K562 (cell line): Measurements from ENCODE around the gene ZSWIM3. TPM values are rescaled to one million over a fixed set of nuclear protein-coding genes. Genes with fewer than 3 reads are reported as not detected.
A peak's percentile ranks its signal among the peaks of the same experiment; 100 is the strongest.

Source experiments
- ATAC-seq: fragments of 200-7000 bp; cut with Tn5 transposase; 3 replicates; pipeline ENCODE4 v1.9.1; 2020; ENCODE audit warnings: moderate library complexity
- BruUV-seq: library from RNA; stranded (reverse); fragments of 400-500 nt; replicated peaks from 2 replicates; lab custom pipeline; 2021; lab: Mats Ljungman, UMichigan
- CTCF ChIA-PET: fragments of 300-600 bp; formaldehyde crosslinking; extraction: SDS; loops from one replicate; lab custom pipeline; 2021; ENCODE audit warnings: low intra/inter-chr PET ratio; lab: Yijun Ruan, JAX
- POLR2A ChIA-PET: fragments of 300-600, 350-650 bp; sonication (Branson Sonifier 250); formaldehyde crosslinking; extraction: SDS; loops from one replicate; lab custom pipeline; 2021; ENCODE audit warnings: antibody characterized with exemption, inconsistent platforms; lab: Yijun Ruan, JAX
- DNase-seq, 4 experiments: peaks; one replicate each; pipeline versions ENCODE4 v3.0.0 to v3.0.0-alpha.2; 2011 to 2018; ENCODE audit warnings: low spot score in 3 of 4, mixed read lengths in 3 of 4; ENCODE audit errors: extremely low read depth in 1 of 4
- FAIRE-seq: peaks from 2 replicates; lab custom pipeline; 2011; peaks lifted over from hg19 to GRCh38; lab: Jason Lieb, UNC
- H2AFZ ChIP-seq: 2 replicates; pipeline ENCODE4 v1.6.0; 2011; ENCODE audit warnings: low read depth, low read length, control low read depth, inconsistent platforms
- H3K27ac ChIP-seq: fragments of 200-600 bp; 3 replicates; pipeline ENCODE4 v1.8.0; 2011; ENCODE audit warnings: low read depth, mild to moderate bottlenecking, control low read depth, inconsistent platforms, low read length, moderate library complexity, mixed read lengths; ENCODE audit errors: extremely low read depth
- H3K27me3 ChIP-seq, 2 experiments: fragments of 300-600 bp in 1 of 2; 2 replicates in 1 of 2; 3 replicates in 1 of 2; pipeline versions ENCODE4 v1.6.0 to v1.8.0; 2011; ENCODE audit warnings: inconsistent platforms in 2 of 2, low read length in 2 of 2, mild to moderate bottlenecking in 1 of 2, mixed read lengths in 1 of 2, moderate library complexity in 1 of 2; ENCODE audit not compliant: control insufficient read depth in 2 of 2, insufficient read depth in 2 of 2
- H3K36me3 ChIP-seq: fragments of 300-600 bp; 3 replicates; pipeline ENCODE4 v1.8.0; 2011; ENCODE audit warnings: mild to moderate bottlenecking, low read length, inconsistent platforms; ENCODE audit not compliant: control insufficient read depth, insufficient read depth
- H3K4me1 ChIP-seq, 2 experiments: fragments of 200-600 bp in 1 of 2; replicated peaks in 1 of 2; 2 replicates in 1 of 2; 3 replicates in 1 of 2; pipeline versions ENCODE4 v1.5.1 to v1.8.0; 2011; ENCODE audit warnings: inconsistent platforms in 2 of 2, low read length in 2 of 2, mild to moderate bottlenecking in 1 of 2, mixed read lengths in 1 of 2, moderate library complexity in 1 of 2; ENCODE audit not compliant: control insufficient read depth in 2 of 2, insufficient read depth in 2 of 2
- H3K4me2 ChIP-seq: 2 replicates; pipeline ENCODE4 v1.6.1; 2011; ENCODE audit warnings: low read length, control low read depth, inconsistent platforms, mixed read lengths; ENCODE audit not compliant: insufficient read depth
- H3K4me3 ChIP-seq: fragments of 200-600 bp; sonication (generic), shearing (Covaris generic); 2 replicates; pipeline ENCODE4 v1.5.1; 2016; ENCODE audit warnings: control low read depth, inconsistent platforms
- H3K79me2 ChIP-seq: fragments of 200-600 bp; 3 replicates; pipeline ENCODE4 v1.8.0; 2011; ENCODE audit warnings: low read length, inconsistent platforms; ENCODE audit not compliant: control insufficient read depth, insufficient read depth
- H3K9ac ChIP-seq, 2 experiments: 2 replicates each; pipeline versions ENCODE4 v1.6.0 to v1.6.1; 2011; ENCODE audit warnings: low read depth in 2 of 2, low read length in 2 of 2, control low read depth in 1 of 2, inconsistent platforms in 1 of 2, mild to moderate bottlenecking in 1 of 2, mixed read lengths in 1 of 2; ENCODE audit not compliant: insufficient read depth in 1 of 2
- H3K9me1 ChIP-seq: one replicate; pipeline ENCODE4 v1.6.0; 2011; ENCODE audit warnings: inconsistent platforms, mild to moderate bottlenecking, low read length, moderate library complexity; ENCODE audit not compliant: control insufficient read depth, insufficient read depth
- H3K9me3 ChIP-seq: replicated peaks from 2 replicates; pipeline ENCODE4 v1.5.1; 2011; ENCODE audit warnings: low read depth, low read length, inconsistent platforms; ENCODE audit not compliant: control insufficient read depth, insufficient read depth
- H4K20me1 ChIP-seq: replicated peaks from 2 replicates; pipeline ENCODE4 v1.6.1; 2011; ENCODE audit warnings: low read length, inconsistent platforms, mixed read lengths; ENCODE audit not compliant: control insufficient read depth, insufficient read depth
- ADNP ChIP-seq: fragments of 200-800 bp; sonication (Bioruptor generic); IDR thresholded peaks from 2 replicates; pipeline ENCODE4 v1.6.1; 2016; ENCODE audit warnings: missing genetic modification characterization, missing compliant biosample characterization
- BCOR ChIP-seq: fragments of 450-650 bp; IDR thresholded peaks from 2 replicates; pipeline ENCODE4 v1.6.1; 2016
- GABPB2 ChIP-seq: fragments of 250-450 bp; sonication (Bioruptor Pico); conservative IDR thresholded peaks from 2 replicates; pipeline ENCODE4 v1.5.1; 2021; ENCODE audit warnings: mild to moderate bottlenecking
- GATAD2B ChIP-seq: fragments of 450-650 bp; IDR thresholded peaks from 2 replicates; pipeline ENCODE4 v1.6.1; 2017; ENCODE audit warnings: mild to moderate bottlenecking, borderline replicate concordance
- HDAC8 ChIP-seq: fragments of 450-650 bp; IDR thresholded peaks from 2 replicates; pipeline ENCODE4 v1.6.1; 2016; ENCODE audit warnings: mild to moderate bottlenecking, missing genetic modification characterization, moderate library complexity, missing compliant biosample characterization
- MYC ChIP-seq, 2 experiments: fragments of 250-450 bp in 1 of 2; sonication (Bioruptor Pico) in 1 of 2; IDR thresholded peaks; 2 replicates each; pipeline versions ENCODE4 v1.5.1 to v1.6.1; 2012 to 2021; ENCODE audit warnings: low read depth in 2 of 2, borderline replicate concordance in 1 of 2, improper control_type of control experiment in 1 of 2, low read length in 1 of 2, mild to moderate bottlenecking in 1 of 2, moderate library complexity in 1 of 2
- RBM25 ChIP-seq: fragments of 200-400 bp; formaldehyde crosslinking; IDR thresholded peaks from 2 replicates; pipeline ENCODE4 v1.6.1; 2018; ENCODE audit warnings: low read length, low read depth, moderate library complexity; ENCODE audit not compliant: severe bottlenecking
- in situ Hi-C: fragments of 300-500 bp; cut with MboI; formaldehyde crosslinking; loops from 4 replicates; pipeline ENCODE4 v1.15.0; 2018; ENCODE audit warnings: inconsistent platforms, mixed read lengths
- intact Hi-C: fragments of 100-400 bp; cut with micrococcal nuclease; formaldehyde crosslinking; loops from 2 replicates; pipeline ENCODE4 v1.14.2; 2022
- polyA plus RNA-seq, 8 experiments: library from polyadenylated mRNA; depleted of rRNA in 4 of 8; stranded (reverse) in 5 of 8; unstranded in 3 of 8; fragments of >200 nt; fragmentation: Nextera tagmentation in 2 of 8; fragmentation: Illumina TruSeq in 1 of 8; extraction: Ambion mirVana in 2 of 8; extraction: Trizol in 1 of 8; gene quantifications; 2 replicates each; pipeline versions ENCODE4 v1.2.1 to v1.2.3, GENCODE V29; 2011 to 2014; ENCODE audit warnings: inconsistent platforms in 1 of 8, missing spikeins in 1 of 8
- total RNA-seq, 7 experiments: library from RNA; depleted of rRNA in 6 of 7; stranded (reverse); fragments of >200 nt in 6 of 7; fragmentation: Illumina TruSeq in 2 of 7; extraction: Trizol in 2 of 7; gene quantifications; 2 replicates each; pipeline versions ENCODE4 v1.2.1 to v1.2.3, GENCODE V29; 2011 to 2021; ENCODE audit warnings: low replicate concordance in 1 of 7
- TF ChIP-seq, protein P1 (sequence below): sonication (generic); formaldehyde crosslinking; IDR thresholded peaks from 2 replicates; pipeline ENCODE4 v1.8.0; 2022; ENCODE audit warnings: mild to moderate bottlenecking, missing genetic modification reagents
- TF ChIP-seq, protein P2 (sequence below): fragments of 200-800 bp; sonication (Bioruptor generic); IDR thresholded peaks from 2 replicates; pipeline ENCODE4 v1.6.1; 2016; ENCODE audit warnings: missing genetic modification characterization, missing compliant biosample characterization

The ZSWIM3 gene
- total and polyA plus RNA-seq, 9 of the 15 experiments (the other 6 are each of a cell fraction or from before 2014, with no cell fraction given): 1.7 to 4.3 (median 2.9) TPM

DNA sequence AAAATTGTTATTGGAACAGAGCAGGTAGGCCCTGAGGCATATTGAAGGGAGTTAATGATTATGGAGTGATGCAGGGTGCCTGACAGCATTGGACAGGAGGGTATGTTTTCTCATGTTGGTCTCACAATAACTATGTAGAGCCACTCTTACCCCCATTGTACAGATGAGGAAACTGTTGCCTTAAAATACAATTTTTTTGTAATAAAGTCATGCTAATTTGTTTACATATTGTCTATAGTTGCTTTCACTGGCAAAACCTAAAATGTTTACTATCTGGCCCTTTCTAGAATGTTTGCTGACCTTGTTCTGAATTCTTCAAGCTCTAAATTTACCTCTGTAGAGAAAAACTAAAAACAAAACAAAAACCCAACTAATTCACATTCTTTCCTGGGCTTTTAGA lies 5.9 kb upstream of the ZSWIM3 start:
- no peaks in the 10 kb centered on the region for H4K20me1 ChIP-seq
- POLR2A ChIA-PET: interaction anchor here (0.7 to 2.3 kb wide), 3 partner anchors 10 to 44 kb away, joined by 3 to 19 read pairs (median 3); no protein-coding TSS in a partner anchor
- H3K4me3 ChIP-seq: no peak overlapping the region
- no peak for TF ChIP-seq HDAC8 (tag)
- TF ChIP-seq GABPB2: no peak
- TF ChIP-seq MYC (IDR thresholded peaks at IDR 0.05; ENCODE audit: low read depth, low read length): no peak
- TF ChIP-seq MYC (CRISPR knock-in tag; IDR thresholded peaks at IDR 0.05; ENCODE audit: borderline replicate concordance, low read depth): no peak
- TF ChIP-seq, protein P1, sequence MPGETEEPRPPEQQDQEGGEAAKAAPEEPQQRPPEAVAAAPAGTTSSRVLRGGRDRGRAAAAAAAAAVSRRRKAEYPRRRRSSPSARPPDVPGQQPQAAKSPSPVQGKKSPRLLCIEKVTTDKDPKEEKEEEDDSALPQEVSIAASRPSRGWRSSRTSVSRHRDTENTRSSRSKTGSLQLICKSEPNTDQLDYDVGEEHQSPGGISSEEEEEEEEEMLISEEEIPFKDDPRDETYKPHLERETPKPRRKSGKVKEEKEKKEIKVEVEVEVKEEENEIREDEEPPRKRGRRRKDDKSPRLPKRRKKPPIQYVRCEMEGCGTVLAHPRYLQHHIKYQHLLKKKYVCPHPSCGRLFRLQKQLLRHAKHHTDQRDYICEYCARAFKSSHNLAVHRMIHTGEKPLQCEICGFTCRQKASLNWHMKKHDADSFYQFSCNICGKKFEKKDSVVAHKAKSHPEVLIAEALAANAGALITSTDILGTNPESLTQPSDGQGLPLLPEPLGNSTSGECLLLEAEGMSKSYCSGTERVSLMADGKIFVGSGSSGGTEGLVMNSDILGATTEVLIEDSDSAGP: 0 out of 2 replicates have a peak, but pooled peaks have one; percentile 37
- TF ChIP-seq ADNP (tag): peak; percentile 74
- TF ChIP-seq BCOR: peak; percentile 71; the same call in 1 of the 2 replicates
- TF ChIP-seq, protein P2, sequence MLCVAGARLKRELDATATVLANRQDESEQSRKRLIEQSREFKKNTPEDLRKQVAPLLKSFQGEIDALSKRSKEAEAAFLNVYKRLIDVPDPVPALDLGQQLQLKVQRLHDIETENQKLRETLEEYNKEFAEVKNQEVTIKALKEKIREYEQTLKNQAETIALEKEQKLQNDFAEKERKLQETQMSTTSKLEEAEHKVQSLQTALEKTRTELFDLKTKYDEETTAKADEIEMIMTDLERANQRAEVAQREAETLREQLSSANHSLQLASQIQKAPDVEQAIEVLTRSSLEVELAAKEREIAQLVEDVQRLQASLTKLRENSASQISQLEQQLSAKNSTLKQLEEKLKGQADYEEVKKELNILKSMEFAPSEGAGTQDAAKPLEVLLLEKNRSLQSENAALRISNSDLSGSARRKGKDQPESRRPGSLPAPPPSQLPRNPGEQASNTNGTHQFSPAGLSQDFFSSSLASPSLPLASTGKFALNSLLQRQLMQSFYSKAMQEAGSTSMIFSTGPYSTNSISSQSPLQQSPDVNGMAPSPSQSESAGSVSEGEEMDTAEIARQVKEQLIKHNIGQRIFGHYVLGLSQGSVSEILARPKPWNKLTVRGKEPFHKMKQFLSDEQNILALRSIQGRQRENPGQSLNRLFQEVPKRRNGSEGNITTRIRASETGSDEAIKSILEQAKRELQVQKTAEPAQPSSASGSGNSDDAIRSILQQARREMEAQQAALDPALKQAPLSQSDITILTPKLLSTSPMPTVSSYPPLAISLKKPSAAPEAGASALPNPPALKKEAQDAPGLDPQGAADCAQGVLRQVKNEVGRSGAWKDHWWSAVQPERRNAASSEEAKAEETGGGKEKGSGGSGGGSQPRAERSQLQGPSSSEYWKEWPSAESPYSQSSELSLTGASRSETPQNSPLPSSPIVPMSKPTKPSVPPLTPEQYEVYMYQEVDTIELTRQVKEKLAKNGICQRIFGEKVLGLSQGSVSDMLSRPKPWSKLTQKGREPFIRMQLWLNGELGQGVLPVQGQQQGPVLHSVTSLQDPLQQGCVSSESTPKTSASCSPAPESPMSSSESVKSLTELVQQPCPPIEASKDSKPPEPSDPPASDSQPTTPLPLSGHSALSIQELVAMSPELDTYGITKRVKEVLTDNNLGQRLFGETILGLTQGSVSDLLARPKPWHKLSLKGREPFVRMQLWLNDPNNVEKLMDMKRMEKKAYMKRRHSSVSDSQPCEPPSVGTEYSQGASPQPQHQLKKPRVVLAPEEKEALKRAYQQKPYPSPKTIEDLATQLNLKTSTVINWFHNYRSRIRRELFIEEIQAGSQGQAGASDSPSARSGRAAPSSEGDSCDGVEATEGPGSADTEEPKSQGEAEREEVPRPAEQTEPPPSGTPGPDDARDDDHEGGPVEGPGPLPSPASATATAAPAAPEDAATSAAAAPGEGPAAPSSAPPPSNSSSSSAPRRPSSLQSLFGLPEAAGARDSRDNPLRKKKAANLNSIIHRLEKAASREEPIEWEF (CRISPR knock-in tag): peak; percentile 9; the same call in 1 of the 2 replicates
- TF ChIP-seq RBM25: peak; percentile 96
- TF ChIP-seq GATAD2B: no peak
- DNase-seq: no peak
- H3K4me2 ChIP-seq: peak overlapping the region; percentile 33
- in situ Hi-C loops: no loop called here
- BruUV-seq: no TSS peak
- CTCF ChIA-PET: no interaction called here
- H3K27ac ChIP-seq: peak overlapping the region; percentile 63
- H3K27me3 ChIP-seq: no peaks in the 10 kb centered on the region
- ATAC-seq: no peak
- peaks cover 5% of the 10 kb centered on the region for H3K9me3 ChIP-seq
- peaks cover 14% of the 10 kb centered on the region; the same call in 2 of the 3 replicates for H3K36me3 ChIP-seq
- H3K9ac ChIP-seq: peak overlapping the region in 1 of 2 experiments; percentile 6; a peak in 1 of 4 replicates
- no peaks in the 10 kb centered on the region for H3K9me1 ChIP-seq
- H2AFZ ChIP-seq: no peak overlapping the region
- FAIRE-seq: no peak
- H3K79me2 ChIP-seq: peaks cover 8% of the 10 kb centered on the region
- intact Hi-C loops: no loop called here
- peaks cover 18 to 23% of the 10 kb centered on the region in 2 experiments; a peak in 4 of 5 replicates for H3K4me1 ChIP-seq
